ENCODE data around the gene ABHD2.

ABHD2 gene

DNA sequence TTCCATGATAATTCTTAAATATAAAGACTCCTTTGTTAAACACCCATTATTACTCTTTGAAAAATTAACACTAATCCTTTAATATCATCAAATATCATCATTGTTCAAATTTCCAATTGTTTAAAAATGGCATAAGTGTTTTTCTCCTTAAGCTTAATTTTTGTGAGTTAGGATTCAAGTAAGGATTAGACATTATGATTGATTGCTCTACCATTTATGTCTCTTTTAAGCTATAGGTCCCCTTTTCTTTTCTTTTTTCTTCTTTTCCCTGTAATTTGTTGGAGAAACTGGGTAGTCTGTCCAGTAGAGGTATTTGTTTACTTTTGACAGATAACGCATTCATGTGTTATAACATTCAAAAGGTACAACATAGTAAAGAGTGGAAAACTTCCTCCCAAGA is 9.1 kb downstream of the ABHD2 start:
- no peaks in the 10 kb centered on the region for H3K9me3 ChIP-seq
- TF ChIP-seq, protein P1, sequence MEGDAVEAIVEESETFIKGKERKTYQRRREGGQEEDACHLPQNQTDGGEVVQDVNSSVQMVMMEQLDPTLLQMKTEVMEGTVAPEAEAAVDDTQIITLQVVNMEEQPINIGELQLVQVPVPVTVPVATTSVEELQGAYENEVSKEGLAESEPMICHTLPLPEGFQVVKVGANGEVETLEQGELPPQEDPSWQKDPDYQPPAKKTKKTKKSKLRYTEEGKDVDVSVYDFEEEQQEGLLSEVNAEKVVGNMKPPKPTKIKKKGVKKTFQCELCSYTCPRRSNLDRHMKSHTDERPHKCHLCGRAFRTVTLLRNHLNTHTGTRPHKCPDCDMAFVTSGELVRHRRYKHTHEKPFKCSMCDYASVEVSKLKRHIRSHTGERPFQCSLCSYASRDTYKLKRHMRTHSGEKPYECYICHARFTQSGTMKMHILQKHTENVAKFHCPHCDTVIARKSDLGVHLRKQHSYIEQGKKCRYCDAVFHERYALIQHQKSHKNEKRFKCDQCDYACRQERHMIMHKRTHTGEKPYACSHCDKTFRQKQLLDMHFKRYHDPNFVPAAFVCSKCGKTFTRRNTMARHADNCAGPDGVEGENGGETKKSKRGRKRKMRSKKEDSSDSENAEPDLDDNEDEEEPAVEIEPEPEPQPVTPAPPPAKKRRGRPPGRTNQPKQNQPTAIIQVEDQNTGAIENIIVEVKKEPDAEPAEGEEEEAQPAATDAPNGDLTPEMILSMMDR (IDR thresholded peaks at IDR 0.05), result no peak
- no peak for DNase-seq
- H3K4me3 ChIP-seq, result no peak overlapping the region
- H3K27me3 ChIP-seq, result no peaks in the 10 kb centered on the region
- intact Hi-C loops (cut with DNase I; ENCODE audit: low total_unique reads), result no loop called here
- H3K36me3 ChIP-seq, result no peaks in the 10 kb centered on the region
- H3K27ac ChIP-seq, result peak overlapping the region; percentile 90 to 98
- H3K4me1 ChIP-seq, result peaks cover 0 to 100% (median 64%) of the 10 kb centered on the region in 4 donors

DNA sequence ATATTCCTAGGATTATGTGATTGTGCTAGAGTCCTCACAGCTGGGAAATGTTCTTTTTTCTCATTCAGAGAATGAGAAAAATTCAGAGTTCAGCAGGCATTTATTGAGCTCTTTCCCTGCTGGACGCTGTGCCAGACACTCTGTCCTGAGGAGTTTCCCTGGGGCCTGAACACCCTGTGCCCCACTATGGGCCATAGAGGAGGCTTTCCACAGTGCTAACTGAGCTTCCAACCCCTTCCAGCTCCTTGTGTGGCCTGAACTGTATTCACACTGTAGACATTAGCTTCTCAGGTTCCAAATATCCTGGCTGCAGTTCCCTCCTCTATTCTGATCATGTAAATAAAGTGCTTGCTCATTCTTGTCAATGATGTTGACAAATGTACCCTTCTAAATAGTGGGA is 10.0 kb downstream of the ABHD2 start:
- Histone ChIP-seq H3K27me3 (no peaks in the 10 kb centered on the region), H3K36me3 (no peaks in the 10 kb centered on the region), H3K4me3 (no peak overlapping the region), H3K27ac (peak overlapping the region; percentile 90 to 98), H3K9me3 (no peaks in the 10 kb centered on the region), H3K4me1 (peaks cover 0 to 100% (median 67%) of the 10 kb centered on the region in 4 donors)
- intact Hi-C loops (cut with DNase I; ENCODE audit: low total_unique reads), result loop anchor here (2.0 kb wide), 1 partner anchor 47 kb away; no protein-coding TSS in a partner anchor
- peak in 1 of 2 donors; percentile 63 for DNase-seq
- TF ChIP-seq, protein P1 (IDR thresholded peaks at IDR 0.05), result no peak

DNA sequence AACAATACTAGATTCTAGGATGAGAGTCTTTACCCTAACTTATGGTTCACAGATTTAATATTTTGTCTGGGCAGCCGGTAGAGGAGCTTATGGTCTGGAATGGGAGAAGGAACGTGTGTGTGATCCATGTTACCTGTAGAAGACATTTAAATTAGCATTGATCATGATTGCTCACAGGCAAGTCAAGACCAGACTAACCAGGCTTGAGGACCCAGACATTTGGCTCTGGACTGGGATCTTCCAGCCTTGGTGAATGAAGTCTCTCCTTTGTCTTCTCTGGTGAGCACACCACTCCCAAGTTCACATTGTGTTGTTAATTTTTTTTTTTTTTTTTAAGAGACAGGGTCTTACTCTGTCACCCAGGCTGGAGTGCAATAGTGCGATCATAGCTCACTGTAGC is 11.7 kb downstream of the ABHD2 start:
- Histone ChIP-seq H3K27me3 (no peaks in the 10 kb centered on the region), H3K27ac (peak overlapping the region; percentile 90 to 98), H3K36me3 (no peaks in the 10 kb centered on the region), H3K9me3 (no peaks in the 10 kb centered on the region), H3K4me3 (no peak overlapping the region), H3K4me1 (peaks cover 9 to 100% (median 71%) of the 10 kb centered on the region in 4 donors)
- TF ChIP-seq, protein P1 (IDR thresholded peaks at IDR 0.05), result no peak
- no peak for DNase-seq
- intact Hi-C loops (cut with DNase I; ENCODE audit: low total_unique reads), result loop anchor here (2.0 kb wide), 1 partner anchor 49 kb away; no protein-coding TSS in a partner anchor

DNA sequence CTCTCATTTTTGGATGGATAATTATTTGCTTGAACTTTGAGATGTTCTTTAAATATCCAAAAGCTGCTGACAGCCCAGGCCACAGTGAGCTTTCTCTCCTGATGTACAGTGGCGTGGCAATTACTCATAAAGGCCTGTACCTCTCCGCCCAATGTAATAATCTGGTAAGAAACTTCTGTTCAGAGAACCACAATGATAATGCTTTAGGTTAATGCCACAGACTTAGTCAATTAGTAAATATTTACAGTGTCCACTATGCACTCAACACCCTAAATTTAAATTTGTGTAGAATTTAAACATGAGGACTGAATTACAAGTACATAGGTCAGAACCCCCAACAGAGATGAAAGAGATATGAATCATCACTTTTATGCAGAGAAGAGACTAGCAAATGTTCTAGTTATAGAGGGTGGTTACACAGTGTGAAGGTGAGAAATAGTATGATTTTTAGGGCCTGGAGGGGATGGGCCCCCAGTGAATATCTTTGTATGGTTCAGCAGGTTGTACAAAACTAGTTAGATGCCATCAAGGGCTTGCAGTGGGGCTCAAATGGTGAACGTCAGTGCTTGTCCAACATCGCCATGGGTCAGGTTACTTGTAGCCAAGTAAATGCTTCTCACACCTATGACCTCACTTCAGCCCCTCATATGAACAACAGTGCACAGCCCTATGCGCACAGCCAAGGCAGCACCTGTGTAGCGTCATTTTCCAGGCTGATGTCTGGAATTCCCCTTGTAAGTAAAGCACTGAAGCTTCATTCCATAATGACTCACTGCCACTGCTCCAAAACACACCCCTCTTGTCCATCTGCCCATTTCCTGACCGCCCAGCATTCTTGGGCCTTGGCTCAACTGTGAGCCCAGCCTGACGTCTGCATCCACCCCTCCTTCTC is 13.3 kb downstream of the ABHD2 start:
- H3K4me1 ChIP-seq, result peaks cover 14 to 100% (median 76%) of the 10 kb centered on the region in 4 donors
- H3K27ac ChIP-seq, result peak overlapping the region; percentile 90 to 98
- H3K27me3 ChIP-seq, result no peaks in the 10 kb centered on the region
- TF ChIP-seq, protein P1 (IDR thresholded peaks at IDR 0.05), result no peak
- no peaks in the 10 kb centered on the region for H3K36me3 ChIP-seq
- no peak overlapping the region for H3K4me3 ChIP-seq
- intact Hi-C loops (cut with DNase I; ENCODE audit: low total_unique reads), result no loop called here
- DNase-seq, result peak; percentile 89 to 95
- no peaks in the 10 kb centered on the region for H3K9me3 ChIP-seq

DNA sequence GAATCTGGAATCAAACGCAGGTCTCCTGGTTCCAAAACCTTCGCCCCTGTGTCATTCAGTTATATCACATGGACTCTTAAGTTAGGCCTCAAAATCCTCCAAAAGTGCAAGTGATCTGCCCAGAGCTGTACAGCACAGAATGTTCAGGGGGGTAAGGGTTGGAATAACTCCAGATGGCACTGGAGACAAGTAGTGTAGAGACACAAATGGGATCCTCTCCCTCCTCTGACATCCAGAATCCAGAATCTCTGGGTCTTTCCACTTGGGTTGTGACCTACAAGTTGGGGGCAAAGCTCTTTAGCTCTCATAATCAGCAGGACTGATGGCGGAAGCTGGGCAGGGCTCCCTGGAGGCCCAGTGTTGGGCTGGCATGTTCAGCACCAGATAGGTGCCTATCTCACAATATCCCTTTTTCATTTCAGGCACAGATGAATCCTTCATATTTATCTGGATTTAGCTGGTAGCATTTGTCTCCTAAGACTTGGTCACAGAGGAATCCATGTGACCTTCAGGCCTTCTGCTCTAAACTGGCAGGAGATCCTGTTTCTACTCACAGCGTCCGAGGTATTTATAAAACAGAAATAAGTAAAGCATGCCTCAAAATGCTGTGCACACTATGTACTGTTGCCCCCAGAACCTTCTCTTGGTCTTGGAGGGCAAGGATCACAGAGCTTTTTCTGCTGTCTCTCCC is 15.4 kb downstream of the ABHD2 start:
- Histone ChIP-seq H3K27me3 (no peaks in the 10 kb centered on the region), H3K4me3 (no peak overlapping the region), H3K9me3 (no peaks in the 10 kb centered on the region), H3K36me3 (peaks cover 0 to 7% (median 0%) of the 10 kb centered on the region in 3 donors), H3K4me1 (peaks cover 14 to 100% (median 76%) of the 10 kb centered on the region in 4 donors), H3K27ac (peak overlapping the region; percentile 90 to 98)
- intact Hi-C loops (cut with DNase I; ENCODE audit: low total_unique reads), result no loop called here
- DNase-seq, result peak in 1 of 2 donors; percentile 62
- TF ChIP-seq, protein P1 (IDR thresholded peaks at IDR 0.05), result no peak

All from tibial artery (tissue), 4 donors.